HL-60/S4 treated with phorbol 12-myristate 13-acetate at 8.2 ng/mL for 4 days and 3 days (cell line): ENCODE measurements around the gene WT1.
"Not testable (repeated sequence)": the region's sequence is repeated elsewhere in the genome, so short reads cannot be mapped to it uniquely, and the experiment has no call there.

Experiments
- in situ Hi-C: fragments of 300-500 bp; cut with MboI; formaldehyde crosslinking; loops from 2 replicates; pipeline ENCODE4 v1.15.0; 2022; ENCODE audit warnings: low sequenced_read_pairs

Gene WT1

DNA sequence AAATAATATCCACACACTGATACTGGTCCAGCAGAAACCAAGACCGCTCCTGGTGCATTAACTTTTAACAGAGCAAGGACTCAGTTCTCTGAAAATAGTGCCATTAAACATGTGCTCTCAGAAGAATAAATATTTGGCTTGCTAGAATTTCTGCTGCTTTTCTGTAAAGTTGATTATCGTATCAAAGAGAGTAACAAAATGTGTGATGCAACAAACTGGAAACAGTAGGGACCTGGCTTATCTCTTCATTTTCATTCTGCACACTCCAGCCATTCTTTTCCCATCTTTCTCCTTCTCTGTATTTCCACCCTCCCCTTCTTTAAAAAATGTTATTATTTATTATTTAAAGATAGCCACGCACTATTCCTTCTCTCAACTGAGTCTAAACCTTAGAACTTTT is 43.9 kb downstream of the WT1 start:
- in situ Hi-C loops: loop anchor here (25.0 kb wide), 1 partner anchor 396 kb away; the partner anchor contains the start of gene CCDC73

DNA sequence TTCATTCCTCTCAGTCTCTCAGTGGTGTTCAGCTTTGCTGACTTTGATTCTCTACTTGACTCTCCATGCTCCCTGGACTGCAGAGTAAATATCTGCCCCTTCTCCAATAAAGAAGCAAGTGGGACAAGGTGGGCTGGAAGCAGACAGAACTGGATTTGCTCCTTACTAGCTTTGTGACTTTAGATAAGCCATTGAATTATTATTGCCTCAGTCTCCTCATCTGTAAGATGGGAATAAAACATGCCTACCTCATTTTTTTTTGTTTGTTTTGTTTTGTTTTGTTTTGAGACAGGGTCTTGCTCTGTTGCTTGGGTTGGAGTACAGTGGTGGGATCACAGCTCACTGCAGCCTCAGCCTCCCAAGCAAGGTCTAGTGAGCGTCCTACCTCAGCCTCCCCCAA is 44.6 kb downstream of the WT1 start:
- in situ Hi-C loops: loop anchor here (25.0 kb wide), 1 partner anchor 397 kb away; the partner anchor contains the start of gene CCDC73

DNA sequence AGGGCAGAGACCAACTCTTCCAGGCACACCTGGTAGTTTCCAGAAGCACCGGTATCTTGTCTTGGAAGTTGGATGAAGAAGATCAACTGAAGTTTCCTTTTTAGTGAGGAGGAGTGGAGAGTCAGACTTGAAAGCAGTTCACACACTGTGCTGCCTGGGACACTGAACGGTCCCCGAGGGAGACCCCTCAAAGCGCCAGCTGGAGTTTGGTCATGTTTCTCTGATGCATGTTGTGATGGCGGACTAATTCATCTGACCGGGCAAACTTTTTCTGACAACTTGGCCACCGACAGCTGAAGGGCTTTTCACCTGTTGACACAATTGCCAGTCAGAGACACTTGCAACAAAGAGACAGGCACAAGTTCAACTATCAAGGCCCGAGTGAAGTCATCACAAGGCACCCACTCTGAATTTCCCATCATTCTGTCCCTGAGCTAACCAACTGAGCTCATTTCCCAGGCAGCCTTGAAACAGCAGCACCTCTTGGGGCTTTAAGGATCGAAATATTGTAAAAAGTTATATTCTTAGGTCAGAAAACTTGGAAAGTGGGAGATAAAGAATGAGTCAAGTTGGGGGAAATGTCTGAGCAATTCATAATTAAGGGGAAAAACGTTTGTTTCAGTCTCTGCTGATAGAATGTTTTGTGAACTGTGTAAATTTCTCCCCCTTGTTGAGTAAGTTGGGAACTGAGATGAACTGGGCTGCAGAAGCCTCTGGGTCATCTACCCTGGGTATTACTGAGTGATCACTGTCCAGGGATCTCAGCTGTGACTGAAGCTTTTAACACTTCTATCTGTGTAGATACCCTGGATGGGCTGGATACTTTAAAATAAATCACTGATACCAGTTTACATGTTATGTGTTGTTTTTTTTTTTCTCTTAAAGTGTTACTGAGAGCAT is 46.2 kb downstream of the WT1 start:
- in situ Hi-C loops: loop anchor here (25.0 kb wide), 1 partner anchor 398 kb away; the partner anchor contains the start of gene CCDC73

DNA sequence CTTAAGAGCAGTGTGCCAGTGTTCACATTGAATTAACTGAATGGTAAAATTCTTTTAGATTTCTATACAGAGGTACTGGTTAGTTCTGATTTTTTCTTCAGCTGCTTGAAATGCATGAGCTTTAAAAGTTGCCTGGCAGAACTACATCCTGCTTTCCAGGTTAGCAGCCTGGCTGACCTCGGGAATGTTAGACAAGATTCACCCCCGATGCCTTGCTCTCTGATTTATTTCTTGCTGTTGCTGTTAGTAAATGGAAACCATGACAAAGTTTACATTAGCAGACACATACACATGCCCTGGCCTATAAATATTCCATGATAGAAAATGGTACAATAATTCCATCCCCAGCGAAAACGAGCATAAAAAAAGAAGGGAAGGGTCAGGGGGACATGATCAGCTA is 47.0 kb downstream of the WT1 start:
- in situ Hi-C loops: loop anchor here (25.0 kb wide), 1 partner anchor 399 kb away; the partner anchor contains the start of gene CCDC73

DNA sequence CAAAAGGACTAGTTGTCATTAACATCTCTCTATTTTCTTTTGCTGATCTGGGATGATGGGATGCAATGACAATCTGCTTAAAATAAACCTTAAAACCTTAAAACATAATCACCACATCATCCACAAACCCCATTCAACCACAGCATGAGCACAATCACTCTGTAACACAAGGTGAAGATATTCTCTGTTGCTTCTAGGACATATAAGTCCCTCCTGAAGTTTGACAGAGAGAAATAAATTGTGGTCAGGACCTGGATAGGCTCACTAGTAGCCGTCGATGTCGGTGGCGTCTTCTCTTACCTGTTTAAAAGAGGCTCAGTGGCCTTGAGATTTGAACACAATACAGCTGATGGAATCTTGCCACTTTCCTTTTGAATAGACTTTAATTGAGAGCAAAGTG is 47.9 kb downstream of the WT1 start:
- in situ Hi-C loops: loop anchor here (25.0 kb wide), 1 partner anchor 400 kb away; the partner anchor contains the start of gene CCDC73

DNA sequence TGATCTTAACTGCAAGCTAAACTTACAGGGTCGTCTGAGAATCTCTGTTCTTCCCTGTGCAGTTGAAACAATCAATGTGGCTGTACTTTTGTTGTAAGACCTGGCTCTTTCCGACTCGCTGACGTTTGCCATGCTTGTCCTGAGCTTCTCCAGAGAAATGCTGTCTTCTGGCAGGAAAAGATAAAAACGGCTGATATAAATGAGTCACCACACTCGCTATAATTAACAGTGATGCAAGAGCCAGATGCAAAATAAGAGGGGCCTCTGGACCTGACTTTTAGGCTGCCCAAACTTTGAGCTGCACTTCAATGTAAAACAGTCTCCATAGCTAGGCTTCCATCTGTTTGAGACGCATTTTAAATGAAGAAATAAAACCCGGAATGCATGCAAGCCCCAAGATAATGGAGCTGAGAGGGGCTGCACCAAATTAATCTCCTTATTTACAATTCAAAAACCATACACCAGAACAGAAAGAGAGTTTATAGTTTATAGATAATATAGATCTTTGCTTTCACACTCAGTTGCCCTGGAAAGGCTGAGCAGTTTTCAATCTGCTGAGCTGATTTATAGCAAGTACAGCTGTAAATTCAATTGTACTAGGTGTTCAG is 48.5 kb downstream of the WT1 start:
- in situ Hi-C loops: loop anchor here (25.0 kb wide), 1 partner anchor 400 kb away; the partner anchor contains the start of gene CCDC73

DNA sequence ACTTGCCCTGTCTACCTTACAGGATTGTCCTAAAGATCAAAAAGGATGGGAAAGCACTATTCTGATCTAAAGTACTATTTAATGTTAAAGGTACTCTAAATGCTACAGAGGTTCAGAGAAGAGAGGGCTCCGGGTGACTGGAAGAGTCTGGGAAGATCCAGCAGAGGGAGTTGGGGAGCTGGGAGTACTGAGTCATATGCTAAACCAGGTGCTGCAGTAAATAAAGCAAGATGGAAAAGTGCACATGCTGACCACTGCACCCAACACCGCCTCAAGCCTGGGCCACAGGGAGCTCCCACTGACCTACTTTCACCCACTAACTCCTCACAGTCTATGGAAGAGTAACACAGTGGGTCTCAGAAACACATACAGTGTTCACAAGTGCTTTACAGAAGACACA is 49.3 kb downstream of the WT1 start:
- in situ Hi-C loops: loop anchor here (25.0 kb wide), 1 partner anchor 401 kb away; the partner anchor contains the start of gene CCDC73

DNA sequence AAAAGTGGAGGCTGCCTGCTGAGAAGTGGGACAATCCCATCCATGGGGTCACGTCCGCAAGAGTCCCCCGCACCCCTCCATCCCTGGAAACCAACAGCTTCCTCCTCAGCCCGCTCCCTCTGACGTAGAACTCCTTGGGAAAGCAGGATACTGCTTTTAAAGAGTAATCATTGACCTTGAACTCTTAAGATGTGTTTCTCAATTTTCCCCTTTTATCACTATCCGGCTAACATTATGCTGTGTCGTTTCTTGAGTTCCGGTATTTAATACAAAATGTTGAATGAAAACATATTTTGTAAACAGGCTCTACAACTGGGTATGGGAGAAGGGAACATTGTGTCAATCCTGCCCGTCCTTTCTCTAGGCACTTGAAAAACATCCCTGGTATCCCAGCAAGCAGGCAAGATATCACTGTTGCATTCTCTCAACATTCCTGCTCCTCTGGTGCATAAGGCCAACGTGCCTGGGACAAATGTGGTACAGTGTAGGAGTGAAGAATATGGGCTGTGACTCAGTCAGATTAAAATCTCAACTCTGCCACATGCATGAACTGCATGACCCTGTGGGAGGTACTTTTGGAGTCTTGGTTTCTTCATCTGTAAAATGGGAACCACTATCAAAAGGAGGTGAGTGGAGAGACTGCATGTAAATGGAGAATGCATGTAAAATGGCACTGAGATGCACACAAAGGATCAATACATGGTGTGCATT is 52.8 kb downstream of the WT1 start:
- in situ Hi-C loops: loop anchor here (25.0 kb wide), 1 partner anchor 405 kb away; the partner anchor contains the start of gene CCDC73

DNA sequence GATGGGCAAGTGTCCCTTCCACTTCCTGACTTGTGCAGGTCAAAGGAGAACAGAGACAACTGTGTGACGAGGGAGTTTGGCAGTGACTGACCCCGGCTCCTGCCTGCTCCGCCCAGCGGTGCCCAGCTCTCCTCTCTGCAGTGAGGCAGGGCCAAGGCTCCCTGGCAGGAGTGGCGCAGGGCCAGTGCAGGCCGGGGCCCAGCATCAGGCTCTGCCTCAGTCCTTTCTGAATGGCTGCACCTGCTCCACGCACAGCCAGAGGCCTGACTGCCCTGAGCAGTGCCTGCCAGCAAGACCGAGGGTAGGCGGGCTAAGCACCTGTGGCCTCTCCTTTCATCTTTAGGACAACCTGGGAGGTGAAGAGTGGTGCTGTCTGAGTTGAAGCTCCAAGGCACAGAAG is 54.2 kb downstream of the WT1 start:
- in situ Hi-C loops: loop anchor here (25.0 kb wide), 1 partner anchor 406 kb away; the partner anchor contains the start of gene CCDC73

DNA sequence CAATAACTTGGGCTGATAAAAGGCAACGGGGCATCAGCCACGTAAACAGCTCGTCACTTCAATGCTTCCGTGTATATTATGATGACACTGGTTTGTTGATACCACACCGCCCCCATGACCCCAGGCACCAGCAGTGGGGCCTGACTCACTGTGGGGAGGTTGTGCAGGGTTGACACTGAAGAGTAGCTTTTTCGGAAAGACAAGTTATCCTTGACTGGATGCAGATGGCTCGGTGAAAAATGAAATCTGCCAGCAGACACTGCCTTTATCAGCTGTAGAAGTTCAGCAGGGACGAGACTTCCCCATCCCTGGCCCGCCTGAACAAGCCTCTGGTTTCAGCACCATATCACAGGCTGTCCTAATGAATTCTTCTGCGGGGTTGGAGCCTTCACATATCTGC is 55.6 kb downstream of the WT1 start:
- in situ Hi-C loops: loop anchor here (25.0 kb wide), 1 partner anchor 408 kb away; the partner anchor contains the start of gene CCDC73

DNA sequence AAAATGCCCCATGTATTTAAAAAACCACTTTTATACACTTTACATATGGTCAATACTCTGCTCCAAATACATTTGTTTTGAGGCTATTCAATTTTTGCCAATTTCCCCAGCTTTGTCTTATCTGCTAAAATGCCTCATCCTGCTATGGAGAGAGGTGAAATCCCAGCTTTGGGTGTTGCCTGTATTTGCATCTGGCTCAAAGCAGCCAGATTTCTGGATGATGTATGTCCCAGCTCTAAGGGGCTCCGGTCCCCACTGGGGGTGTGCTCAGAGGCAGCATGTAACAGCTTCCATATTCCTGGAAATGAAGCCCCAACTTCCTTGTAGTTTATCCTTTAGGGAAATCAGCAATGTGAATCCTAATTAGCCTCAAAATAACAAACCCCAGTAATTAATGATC is 59.5 kb downstream of the WT1 start:
- in situ Hi-C loops: loop anchor here (25.0 kb wide), 1 partner anchor 411 kb away; the partner anchor contains the start of gene CCDC73

DNA sequence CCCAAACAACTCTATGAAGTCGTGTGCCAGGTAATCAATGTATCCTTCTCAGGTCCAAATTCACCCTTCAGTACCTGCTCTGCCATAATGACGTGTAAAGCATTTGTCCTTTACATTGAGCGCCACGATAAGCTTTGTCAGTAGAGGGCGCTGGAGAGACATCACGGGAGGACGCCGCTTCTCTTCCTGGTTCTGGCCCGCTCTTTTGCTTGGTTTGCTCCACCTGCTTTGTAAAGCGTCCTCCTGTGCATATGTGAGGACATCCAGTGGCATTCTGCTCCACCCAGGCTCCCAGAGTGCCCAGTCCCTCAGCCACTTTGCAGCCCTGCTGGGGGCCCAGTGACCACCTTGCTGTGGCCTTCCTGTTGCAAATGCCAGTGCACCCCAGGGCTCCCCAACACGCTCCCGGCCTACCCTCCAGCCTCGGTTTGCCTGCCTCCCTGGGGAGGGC is 61.1 kb downstream of the WT1 start:
- in situ Hi-C loops: no loop called here

DNA sequence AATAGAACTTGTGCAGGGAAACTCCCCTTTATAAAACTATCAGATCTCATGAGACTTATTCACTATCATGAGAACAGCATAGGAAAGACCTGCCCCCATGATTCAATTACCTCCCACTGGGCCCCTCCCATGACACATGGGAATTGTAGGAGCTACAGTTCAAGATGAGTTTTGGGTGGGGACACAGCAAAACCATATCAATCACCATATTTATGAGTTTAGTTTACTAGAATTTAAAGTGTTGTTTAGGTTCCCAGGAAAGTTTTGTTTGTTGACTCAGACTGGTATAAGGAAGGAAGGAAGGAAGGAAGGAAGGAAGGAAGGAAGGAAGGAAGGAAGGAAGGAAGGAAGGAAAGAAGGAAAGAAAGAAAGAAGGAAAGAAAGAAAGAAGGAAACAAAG is 65.4 kb downstream of the WT1 start:
- in situ Hi-C loops: not testable (repeated sequence)

DNA sequence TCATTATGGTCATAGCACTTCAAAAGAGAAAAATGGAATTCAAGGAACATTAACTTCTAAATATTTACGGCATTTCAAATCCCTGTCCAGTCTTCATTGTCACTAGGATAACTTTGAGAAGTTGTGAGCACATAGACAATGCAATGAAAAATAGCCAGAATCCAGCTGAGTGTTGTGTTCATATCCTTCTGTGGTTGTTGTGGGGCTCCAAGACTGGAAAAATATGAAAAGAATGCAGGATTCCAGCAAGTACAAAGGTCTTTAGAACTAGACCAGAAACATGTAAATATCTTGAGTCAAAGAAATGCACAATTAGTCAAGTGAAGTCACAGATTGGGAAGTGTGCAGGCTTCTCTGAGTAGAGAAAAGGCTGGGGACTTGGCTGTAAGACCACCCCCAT is 68.7 kb downstream of the WT1 start:
- in situ Hi-C loops: no loop called here

DNA sequence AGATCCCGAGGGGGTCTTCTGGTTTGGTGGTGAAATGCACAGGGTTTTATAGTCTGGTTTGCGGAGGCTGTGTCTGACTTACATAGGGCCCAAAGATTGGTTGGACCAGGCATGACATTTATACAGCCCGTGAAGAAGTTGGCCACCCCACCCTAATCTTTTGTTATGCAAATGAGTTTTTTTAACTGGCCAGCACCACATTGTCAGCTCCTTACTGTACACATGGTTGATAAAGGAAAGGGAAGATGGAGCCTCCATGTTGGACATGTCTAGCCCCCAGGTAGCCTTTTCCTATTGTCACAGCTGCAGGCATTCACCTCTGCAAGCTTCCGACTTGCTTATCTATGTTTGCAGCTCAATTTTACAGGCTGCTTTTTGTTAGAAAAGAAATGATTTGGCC is 70.1 kb downstream of the WT1 start:
- in situ Hi-C loops: no loop called here

DNA sequence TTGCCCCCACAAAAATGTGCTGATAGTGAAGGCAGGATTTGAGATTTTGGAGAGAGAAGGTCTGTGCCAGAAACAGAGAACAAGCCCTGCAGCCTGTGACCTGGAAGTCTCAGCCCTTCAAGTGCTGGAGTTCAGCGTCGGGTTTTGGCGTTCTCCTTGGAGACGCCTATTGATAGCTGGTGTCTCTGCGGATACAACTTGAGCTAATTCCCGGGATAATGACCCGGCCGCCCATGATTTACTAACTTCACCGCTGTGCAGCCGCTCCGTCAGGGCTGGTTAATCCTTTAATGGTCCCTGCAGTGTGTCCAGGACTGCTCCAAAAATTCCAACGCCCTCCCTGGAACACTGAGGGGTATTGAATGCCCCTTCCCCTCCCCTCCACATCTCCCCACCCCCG is 76.6 kb downstream of the WT1 start:
- in situ Hi-C loops: no loop called here

DNA sequence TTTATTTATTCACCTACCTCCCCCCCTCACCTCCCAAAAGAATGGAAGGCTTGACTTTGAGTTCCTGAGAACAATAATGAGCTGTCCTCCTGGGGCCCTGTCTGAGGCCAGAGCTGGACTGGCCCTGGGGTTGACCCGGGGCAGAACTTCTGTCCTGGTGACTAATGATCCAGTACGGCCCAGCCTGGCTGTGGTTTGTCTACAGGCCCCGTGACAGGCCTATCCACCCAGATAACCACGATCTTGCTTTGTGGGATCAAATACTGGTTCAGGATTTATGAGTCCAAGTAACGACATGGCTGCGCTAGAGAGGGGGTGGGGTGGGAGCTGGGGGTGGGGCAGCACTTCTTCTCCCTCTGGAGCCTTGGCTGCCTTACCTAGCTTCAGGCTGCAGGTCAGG is 81.5 kb downstream of the WT1 start:
- in situ Hi-C loops: no loop called here

DNA sequence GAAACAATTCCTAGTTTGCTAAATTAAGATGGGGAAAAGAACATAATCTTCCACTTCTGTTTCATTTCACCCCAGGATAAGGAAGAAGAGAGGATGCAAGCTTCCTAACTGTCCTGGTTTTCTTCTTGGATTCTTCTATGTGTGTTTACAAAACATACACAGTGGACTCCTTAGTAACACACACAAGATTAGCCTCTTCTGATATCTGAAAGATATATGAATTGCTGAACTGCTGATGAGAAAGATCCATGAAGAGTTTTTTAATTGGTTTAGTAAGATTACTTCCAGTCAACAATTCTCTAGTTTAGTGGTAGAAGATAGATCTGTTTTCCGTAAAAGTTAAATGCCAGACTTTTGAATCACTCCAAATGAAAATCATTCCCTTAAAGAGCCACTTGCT is 86.8 kb downstream of the WT1 start:
- in situ Hi-C loops: no loop called here

DNA sequence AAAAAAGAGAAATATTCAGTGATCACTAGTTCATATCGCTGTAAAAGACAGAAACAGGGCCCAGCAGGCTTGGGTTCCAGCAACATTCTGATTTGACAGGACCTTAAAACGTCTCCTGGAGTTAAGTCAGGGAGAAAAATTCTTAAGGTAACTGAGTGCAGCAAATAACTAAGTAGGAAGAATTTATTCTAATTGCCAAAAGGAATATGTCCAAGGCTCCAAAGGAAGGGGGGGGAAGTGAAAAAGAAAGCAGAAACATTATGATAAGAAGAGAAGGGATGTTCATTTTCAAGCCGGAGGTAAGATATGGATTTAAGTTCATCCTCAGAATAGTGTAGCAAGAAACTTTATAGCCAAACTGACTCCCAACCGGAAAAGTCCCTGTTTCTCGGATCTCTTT is 90.4 kb downstream of the WT1 start:
- in situ Hi-C loops: no loop called here

DNA sequence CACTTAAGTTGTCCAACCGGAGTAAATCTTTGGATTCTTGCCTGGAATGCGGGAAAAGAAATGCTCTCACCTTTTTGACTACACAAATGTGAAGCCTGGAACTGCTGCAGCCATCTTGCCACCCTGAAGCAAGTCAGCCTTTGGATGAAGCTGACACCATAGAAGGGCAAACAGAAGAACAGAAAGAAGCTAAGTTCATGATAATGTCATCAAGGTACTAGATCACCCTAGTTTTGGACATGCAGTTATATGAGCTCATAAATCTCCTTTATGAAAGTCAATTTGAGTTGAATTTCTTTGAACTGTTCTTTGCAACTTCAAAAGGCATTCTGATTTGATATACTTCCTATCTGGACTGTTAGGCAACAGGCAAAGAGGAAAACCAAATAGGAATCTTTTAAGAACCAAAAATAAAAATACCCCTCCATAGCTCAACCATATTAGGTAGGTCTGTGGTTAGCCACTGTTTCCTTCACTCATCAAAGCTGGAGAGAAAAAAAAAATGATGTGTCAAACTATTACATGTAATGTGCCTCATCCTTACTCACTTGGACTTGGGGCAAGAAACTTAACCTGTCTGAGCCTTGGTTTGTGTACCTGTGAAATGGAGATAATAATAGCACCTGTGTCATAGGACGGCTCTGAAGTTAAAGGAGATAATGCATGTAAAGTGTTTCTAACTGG is 91.9 kb downstream of the WT1 start:
- in situ Hi-C loops: no loop called here
